HG02642 (cell line): ENCODE results near the gene VWA1.
"Not testable (repeated sequence)": the region's sequence is repeated elsewhere in the genome, so short reads cannot be mapped to it uniquely, and the experiment has no call there.

Experiments
- ATAC-seq: cut with Tn5 transposase; IDR thresholded peaks from one replicate; pipeline ENCODE4 v1.9.1; 2021; ENCODE audit warnings: mild to moderate bottlenecking; ENCODE audit not compliant: unreplicated experiment, poor library complexity

VWA1 gene

GRCh38 chr1:1454286-1455056, 19.0 kb downstream of the VWA1 start:
- not testable (repeated sequence) for ATAC-seq

- ATAC-seq = no peak
Observed at GRCh38 chr1:1455366-1455884, 19.9 kb downstream of the VWA1 start.

GRCh38 chr1:1455934-1456333, 20.4 kb downstream of the VWA1 start:
- ATAC-seq = not testable (repeated sequence)

DNA sequence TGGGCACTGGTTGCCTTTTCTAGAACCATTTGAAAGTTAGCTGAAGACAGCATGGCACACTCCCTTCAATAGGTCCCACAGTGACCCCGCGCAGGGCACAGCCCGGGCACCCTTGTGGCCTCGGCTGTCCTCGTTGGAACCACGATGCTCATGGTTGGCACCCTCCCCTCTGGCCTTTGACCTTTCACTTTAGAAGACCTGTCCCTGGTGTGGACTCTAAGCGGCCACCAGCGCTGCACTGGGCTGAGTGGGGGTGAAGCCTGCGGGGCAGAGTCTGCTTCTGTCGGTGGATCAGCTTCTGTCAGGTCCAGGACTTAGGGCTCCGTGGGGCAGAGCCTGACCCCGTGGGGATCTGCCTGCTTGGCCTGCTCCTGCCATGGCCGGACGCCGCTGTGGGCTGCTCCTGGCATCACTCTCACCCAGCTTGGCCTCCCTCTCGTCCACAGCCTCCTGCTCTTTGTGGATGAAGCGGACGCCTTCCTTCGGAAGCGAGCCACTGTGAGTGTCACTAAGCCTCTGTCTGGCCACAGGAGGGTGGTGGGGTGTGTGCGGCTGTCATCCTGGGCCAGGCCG, 21.3 kb downstream of the VWA1 start:
- ATAC-seq = not testable (repeated sequence)

- ATAC-seq = not testable (repeated sequence)
Observed at GRCh38 chr1:1459156-1459555, 23.7 kb downstream of the VWA1 start.

DNA sequence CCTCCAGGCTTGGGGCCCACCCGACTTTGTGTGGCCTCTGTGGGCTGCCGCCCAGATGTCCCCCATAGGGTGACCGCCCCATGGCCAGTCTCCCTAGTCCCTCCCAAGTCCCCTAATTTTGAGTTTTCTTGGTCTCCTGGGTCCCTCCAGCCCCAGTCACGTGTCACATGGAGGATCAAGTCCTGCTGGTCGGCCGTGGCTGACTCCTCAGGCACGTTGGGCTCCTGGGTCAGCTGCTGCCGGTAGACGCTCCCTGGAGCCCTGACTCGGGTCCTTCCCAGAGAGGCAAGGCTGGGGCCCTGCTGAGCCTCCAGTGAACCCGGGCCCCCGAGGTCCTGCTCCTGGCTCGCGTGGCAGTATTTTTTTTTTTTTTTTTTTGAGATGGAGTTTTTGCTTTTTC, 24.2 kb downstream of the VWA1 start:
- not testable (repeated sequence) for ATAC-seq

DNA sequence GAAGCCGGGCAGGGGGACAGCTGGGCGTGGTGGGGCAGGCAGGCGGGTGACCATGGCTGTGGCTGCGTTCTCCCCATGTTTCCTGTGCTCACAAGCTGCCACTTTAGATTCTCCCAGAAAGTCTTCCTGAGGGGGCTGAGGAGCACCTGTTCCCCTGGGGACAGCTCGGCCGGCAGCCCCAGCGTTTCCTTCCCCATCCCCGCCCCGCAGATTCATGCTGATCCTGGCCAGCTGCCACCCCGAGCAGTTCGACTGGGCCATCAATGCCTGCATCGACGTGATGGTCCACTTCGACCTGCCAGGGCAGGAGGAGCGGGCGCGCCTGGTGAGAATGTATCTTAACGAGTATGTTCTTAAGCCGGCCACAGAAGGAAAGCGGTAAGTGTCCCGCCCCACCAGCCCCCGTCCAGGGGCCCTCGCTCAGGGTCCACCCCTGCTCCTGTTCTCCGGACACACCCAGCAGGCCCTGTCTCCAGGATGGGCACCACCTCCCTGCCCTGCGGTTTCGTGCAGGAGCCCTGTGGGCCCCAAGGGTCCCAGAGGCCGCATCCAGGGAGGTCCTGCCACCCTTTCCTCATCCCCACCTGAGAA, 25.1 kb downstream of the VWA1 start:
- ATAC-seq = no peak

- ATAC-seq = no peak
Observed at GRCh38 chr1:1461721-1462317, 26.3 kb downstream of the VWA1 start.

GRCh38 chr1:1462318-1462966, 27.0 kb downstream of the VWA1 start:
- no peak for ATAC-seq

DNA sequence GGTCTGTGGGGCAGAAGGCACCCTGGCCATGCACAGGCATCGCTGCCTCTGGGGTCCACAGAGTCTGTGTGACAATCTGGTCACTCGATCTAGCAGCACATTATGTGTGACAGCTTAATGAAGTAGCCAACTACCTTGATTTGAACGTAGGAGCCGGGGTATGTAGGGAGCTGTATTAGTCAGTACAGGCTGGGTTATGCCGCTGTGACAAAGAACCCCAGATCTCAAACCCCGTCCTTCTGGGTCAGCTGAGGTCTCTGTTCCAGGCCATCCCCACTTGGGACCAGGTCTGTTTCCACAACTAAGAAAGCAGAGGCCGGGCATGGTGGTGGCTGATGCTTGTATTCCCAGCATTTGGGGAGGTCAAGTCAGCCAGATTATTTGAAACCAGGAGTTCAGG, 27.8 kb downstream of the VWA1 start:
- ATAC-seq = no peak

DNA sequence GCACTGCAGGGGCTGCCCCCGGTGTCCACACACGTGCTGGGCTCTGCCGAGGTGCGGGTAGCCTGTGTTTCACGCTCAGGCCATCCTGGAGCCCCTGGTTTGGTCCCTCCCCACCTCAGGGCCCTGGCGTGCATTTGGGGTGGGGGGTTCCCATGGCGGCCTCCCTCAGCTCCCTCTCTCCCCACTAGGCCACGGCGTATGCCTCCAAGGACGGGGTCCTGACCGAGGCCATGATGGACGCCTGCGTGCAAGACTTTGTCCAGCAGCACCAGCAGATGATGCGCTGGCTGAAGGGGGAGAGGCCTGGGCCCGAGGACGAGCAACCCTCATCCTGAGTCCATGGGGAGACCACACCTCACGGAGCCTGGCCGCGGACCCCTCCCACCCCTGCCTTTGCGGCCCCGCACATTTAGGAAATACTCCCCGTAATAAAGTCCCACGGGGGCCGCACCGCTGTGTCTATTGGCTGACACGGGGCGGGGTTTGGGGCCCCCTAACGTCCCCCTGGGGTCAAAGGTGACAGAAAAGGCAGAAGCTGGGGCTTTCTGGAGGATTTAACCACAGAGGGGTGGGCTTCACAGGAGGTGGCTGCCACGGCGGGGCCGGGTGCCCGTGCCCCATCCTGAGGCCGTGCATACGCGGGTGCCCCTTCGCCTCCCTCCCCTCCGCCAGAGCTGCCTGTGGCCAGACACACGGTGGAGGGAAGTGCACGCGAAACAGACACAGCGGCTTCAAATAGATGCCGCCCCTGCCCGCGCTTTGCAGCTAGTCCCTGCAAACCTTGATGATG, 32.9 kb downstream of the VWA1 start:
- not testable (repeated sequence) for ATAC-seq

- no peak for ATAC-seq
Observed at GRCh38 chr1:1470626-1471388, 35.3 kb downstream of the VWA1 start.

DNA sequence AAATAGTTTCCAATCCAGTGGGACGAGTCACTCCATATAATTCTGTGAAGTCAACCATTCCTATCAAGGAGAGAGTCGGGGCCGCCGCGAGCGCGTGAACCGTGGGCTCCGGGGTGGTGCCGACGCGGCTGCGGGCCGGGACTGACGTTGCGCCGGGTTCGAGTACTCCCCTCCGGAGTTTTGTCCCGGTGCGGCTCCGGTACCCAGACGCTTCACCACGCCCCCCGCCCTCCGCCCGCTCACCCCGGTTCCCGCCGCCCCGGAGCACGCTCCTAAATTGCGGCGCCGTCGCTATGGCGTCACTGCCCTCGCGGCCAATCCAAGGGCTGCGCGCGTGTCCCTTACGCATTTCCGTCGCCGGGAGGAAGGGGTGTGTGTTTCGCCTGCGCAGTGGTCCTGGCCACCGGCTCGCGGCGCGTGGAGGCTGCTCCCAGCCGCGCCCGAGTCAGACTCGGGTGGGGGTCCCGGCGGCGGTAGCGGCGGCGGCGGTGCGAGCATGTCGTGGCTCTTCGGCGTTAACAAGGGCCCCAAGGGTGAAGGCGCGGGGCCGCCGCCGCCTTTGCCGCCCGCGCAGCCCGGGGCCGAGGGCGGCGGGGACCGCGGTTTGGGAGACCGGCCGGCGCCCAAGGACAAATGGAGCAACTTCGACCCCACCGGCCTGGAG, 36.0 kb downstream of the VWA1 start, which contains the start of gene ATAD3B:
Gene ATAD3B, plus strand, starts transcription at position 377 of the 664 bp plus-strand sequence. Its CDS starts 120 bp downstream, at position 497.
- peak; percentile 91 for ATAC-seq

DNA sequence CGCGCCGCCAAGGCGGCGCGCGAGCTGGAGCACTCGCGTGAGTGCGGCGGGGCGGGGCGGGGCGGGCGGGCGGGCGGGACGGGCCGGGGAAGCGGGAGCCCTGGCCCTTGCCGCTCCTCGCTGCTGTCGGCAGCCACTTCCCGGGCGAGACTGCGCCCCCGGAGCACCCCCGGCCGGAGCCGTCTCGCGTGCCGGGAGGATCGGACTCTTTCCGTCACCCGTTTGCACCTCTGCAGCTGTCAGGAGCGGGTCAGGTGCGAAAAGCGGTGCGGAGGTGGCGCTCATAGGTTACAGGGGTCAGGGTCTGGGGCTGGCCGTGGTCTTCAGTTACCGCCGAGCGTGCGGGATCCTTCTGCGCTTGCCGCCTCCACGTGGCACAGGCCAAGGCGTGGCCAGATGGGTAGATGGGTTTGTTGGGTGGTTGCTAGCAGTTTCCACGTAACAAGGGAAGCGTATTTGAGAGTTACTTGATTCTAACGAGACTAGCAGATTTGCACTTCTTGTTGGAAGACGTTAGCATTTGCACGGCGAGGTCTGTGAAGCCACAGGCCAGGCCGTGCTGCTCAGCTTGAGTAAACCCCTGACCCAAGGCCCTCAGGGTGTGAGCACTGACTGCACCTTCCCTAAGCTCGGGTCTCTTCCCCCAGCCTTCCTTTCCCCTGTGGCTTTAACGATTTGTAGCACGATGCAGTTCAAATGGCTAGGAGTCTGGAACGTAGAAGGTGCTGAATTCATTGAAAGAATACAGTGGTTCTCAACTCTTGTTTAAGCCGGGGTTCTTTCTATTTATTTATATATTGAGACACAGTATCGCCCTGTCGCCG, 36.8 kb downstream of the VWA1 start:
- peak; percentile 14 for ATAC-seq

DNA sequence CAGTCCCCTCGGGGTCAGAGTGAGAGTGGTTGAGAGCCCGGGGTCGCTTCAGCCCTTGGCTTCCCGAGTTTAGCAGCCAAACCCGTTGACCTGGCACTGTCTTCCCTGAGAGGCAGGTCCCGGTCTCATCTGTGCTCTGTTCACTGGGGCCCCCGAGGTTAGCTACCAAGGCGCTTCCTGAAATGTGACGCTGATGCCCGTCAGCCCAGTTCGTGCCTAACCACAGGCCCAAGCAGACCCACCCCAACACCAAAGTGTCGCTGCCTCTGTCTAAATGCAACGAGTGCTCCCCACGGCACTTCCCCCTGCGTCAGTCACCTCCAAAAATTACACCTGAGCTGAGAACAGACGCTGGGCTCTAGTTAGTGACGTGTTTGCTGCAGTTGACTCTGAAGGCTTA, 40.5 kb downstream of the VWA1 start:
- ATAC-seq = not testable (repeated sequence)

DNA sequence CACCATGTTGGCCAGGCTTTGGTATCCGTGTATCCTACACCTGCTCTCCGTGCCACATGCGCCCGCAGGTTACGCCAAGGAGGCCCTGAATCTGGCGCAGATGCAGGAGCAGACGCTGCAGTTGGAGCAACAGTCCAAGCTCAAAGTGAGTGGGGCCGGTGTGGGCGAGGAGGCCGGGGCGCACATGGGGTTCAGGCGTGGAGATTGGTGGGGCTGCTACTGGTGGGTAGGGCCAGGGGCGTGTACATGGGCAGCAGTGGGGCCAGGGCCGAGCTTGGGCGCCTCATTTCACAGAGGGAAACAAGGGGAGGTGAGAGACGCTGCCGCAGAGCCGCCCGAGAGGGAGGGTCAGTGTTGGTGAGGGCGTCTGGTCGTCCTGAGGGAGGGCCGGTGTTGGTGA, 41.7 kb downstream of the VWA1 start:
- no peak for ATAC-seq
